ENCODE data around the gene ABCB1. TPM values are rescaled to one million over a fixed set of nuclear protein-coding genes. Genes with fewer than 3 reads are reported as not detected.

Gene ABCB1
- total RNA-seq, 1 donor from 2014 or later, result not detected

- no peak overlapping the region for H3K27ac Mint-ChIP-seq
- H3K36me3 Mint-ChIP-seq, result no peaks in the 10 kb centered on the region
- no peaks in the 10 kb centered on the region for H3F3A ChIP-seq (ENCODE audit: low read depth)
Measured at GRCh38 chr7:87545760-87546159, 54.9 kb downstream of the ABCB1 start.

GRCh38 chr7:87543623-87544022 is 57.1 kb downstream of the ABCB1 start:
- Mint-ChIP-seq H3K36me3 (no peaks in the 10 kb centered on the region), H3K27ac (no peak overlapping the region), H3K9me3 (no peaks in the 10 kb centered on the region), H3K27me3 (ENCODE audit: insufficient read depth, low read depth) (no peaks in the 10 kb centered on the region), H3K4me1 (no peaks in the 10 kb centered on the region), H3K4me3 (no peak overlapping the region)
- Histone ChIP-seq H3K9me3 (ENCODE audit: low read depth) (no peaks in the 10 kb centered on the region), H3K79me2 (ENCODE audit: low read depth) (no peaks in the 10 kb centered on the region), H3F3A (ENCODE audit: low read depth) (no peaks in the 10 kb centered on the region), H2AFZ (replicated peaks) (peak overlapping the region; percentile 9), H3K27me3 (no peaks in the 10 kb centered on the region), H3K27ac (no peak overlapping the region), H3K4me1 (no peaks in the 10 kb centered on the region), H4K20me1 (ENCODE audit: low read depth) (no peaks in the 10 kb centered on the region), H3K4me3 (no peak overlapping the region), H3K4me2 (no peak overlapping the region), H3K9ac (no peak overlapping the region), H3K36me3 (no peaks in the 10 kb centered on the region)
- no peak for DNase-seq (ENCODE audit: low spot score)
- no peak for TF ChIP-seq EZH2 (IDR thresholded peaks at IDR 0.05)
- no peak for TF ChIP-seq EZH2phosphoT487 (IDR thresholded peaks at IDR 0.05)
- no peak for TF ChIP-seq CTCF (IDR thresholded peaks at IDR 0.05)

More at GRCh38 chr7:87545760-87546159, 54.9 kb downstream of the ABCB1 start:
- H3K4me1 ChIP-seq, result no peaks in the 10 kb centered on the region
- H3K79me2 ChIP-seq (ENCODE audit: low read depth), result no peaks in the 10 kb centered on the region
- TF ChIP-seq EZH2 (IDR thresholded peaks at IDR 0.05) (no peak), EZH2phosphoT487 (IDR thresholded peaks at IDR 0.05) (no peak), CTCF (IDR thresholded peaks at IDR 0.05) (no peak)
- H2AFZ ChIP-seq (replicated peaks), result no peak overlapping the region
- no peaks in the 10 kb centered on the region for H3K9me3 ChIP-seq (ENCODE audit: low read depth)
- Mint-ChIP-seq H3K4me1 (peaks cover 3% of the 10 kb centered on the region), H3K27me3 (ENCODE audit: insufficient read depth, low read depth) (no peaks in the 10 kb centered on the region), H3K9me3 (no peaks in the 10 kb centered on the region), H3K4me3 (no peak overlapping the region)
- H3K9ac ChIP-seq, result no peak overlapping the region
- no peak overlapping the region for H3K27ac ChIP-seq
- H3K27me3 ChIP-seq, result no peaks in the 10 kb centered on the region
- DNase-seq (ENCODE audit: low spot score), result no peak
- no peak overlapping the region for H3K4me2 ChIP-seq
- no peaks in the 10 kb centered on the region for H4K20me1 ChIP-seq (ENCODE audit: low read depth)
- no peak overlapping the region for H3K4me3 ChIP-seq
- no peaks in the 10 kb centered on the region for H3K36me3 ChIP-seq

- no peak for DNase-seq (ENCODE audit: low spot score)
- TF ChIP-seq CTCF (IDR thresholded peaks at IDR 0.05) (no peak), EZH2 (IDR thresholded peaks at IDR 0.05) (no peak), EZH2phosphoT487 (IDR thresholded peaks at IDR 0.05) (no peak)
- no peak overlapping the region for H2AFZ ChIP-seq (replicated peaks)
- H3K4me1 ChIP-seq, result no peaks in the 10 kb centered on the region
- no peaks in the 10 kb centered on the region for H4K20me1 ChIP-seq (ENCODE audit: low read depth)
- H3K27me3 ChIP-seq, result no peaks in the 10 kb centered on the region
- H3K4me2 ChIP-seq, result no peak overlapping the region
- H3K36me3 Mint-ChIP-seq, result no peaks in the 10 kb centered on the region
- no peaks in the 10 kb centered on the region for H3K9me3 ChIP-seq (ENCODE audit: low read depth)
- peaks cover 3% of the 10 kb centered on the region for H3K27me3 Mint-ChIP-seq (ENCODE audit: insufficient read depth, low read depth)
- no peak overlapping the region for H3K27ac Mint-ChIP-seq
- H3K9me3 Mint-ChIP-seq, result no peaks in the 10 kb centered on the region
- H3K4me3 Mint-ChIP-seq, result no peak overlapping the region
- no peak overlapping the region for H3K4me3 ChIP-seq
- H3K27ac ChIP-seq, result no peak overlapping the region
- H3K36me3 ChIP-seq, result no peaks in the 10 kb centered on the region
- H3F3A ChIP-seq (ENCODE audit: low read depth), result no peaks in the 10 kb centered on the region
- H3K4me1 Mint-ChIP-seq, result no peaks in the 10 kb centered on the region
- H3K9ac ChIP-seq, result no peak overlapping the region
- H3K79me2 ChIP-seq (ENCODE audit: low read depth), result no peaks in the 10 kb centered on the region
Measured at GRCh38 chr7:87541648-87542047, 59.0 kb downstream of the ABCB1 start.
